ENCODE results near the gene UBAP2L. TPM values are rescaled to one million over a fixed set of nuclear protein-coding genes. Genes with fewer than 3 reads are reported as not detected.

The UBAP2L gene
- total RNA-seq, 3 donors from 2014 or later, result 64.8 to 79.3 (median 70.1) TPM

- Histone ChIP-seq H3K27me3 (no peaks in the 10 kb centered on the region), H3K36me3 (peaks cover 6% of the 10 kb centered on the region), H3K4me3 (no peak overlapping the region), H3K4me1 (no peaks in the 10 kb centered on the region), H3K27ac (no peak overlapping the region), H3K9me3 (no peaks in the 10 kb centered on the region)
- TF ChIP-seq POLR2A (IDR thresholded peaks at IDR 0.05) (no peak), POLR2AphosphoS5 (IDR thresholded peaks at IDR 0.05) (no peak), CTCF (IDR thresholded peaks at IDR 0.05) (no peak)
- no peak for DNase-seq (ENCODE audit: low spot score in 2 of 2)
- intact Hi-C loops (cut with DNase I; ENCODE audit: low total_unique reads), result no loop called here
These were observed 21.1 kb downstream of the UBAP2L start for GRCh38 chr1:154241703-154242351.

GRCh38 chr1:154253671-154254070, 32.9 kb downstream of the UBAP2L start:
- Histone ChIP-seq H3K27ac (no peak overlapping the region), H3K36me3 (peaks cover 29% of the 10 kb centered on the region), H3K9me3 (no peaks in the 10 kb centered on the region), H3K4me3 (no peak overlapping the region), H3K27me3 (no peaks in the 10 kb centered on the region), H3K4me1 (no peaks in the 10 kb centered on the region)
- intact Hi-C loops (cut with DNase I; ENCODE audit: low total_unique reads), result no loop called here
- no peak for TF ChIP-seq POLR2AphosphoS5 (IDR thresholded peaks at IDR 0.05)
- no peak for TF ChIP-seq CTCF (IDR thresholded peaks at IDR 0.05)
- no peak for TF ChIP-seq POLR2A (IDR thresholded peaks at IDR 0.05)
- DNase-seq (ENCODE audit: low spot score in 2 of 2), result no peak

DNA sequence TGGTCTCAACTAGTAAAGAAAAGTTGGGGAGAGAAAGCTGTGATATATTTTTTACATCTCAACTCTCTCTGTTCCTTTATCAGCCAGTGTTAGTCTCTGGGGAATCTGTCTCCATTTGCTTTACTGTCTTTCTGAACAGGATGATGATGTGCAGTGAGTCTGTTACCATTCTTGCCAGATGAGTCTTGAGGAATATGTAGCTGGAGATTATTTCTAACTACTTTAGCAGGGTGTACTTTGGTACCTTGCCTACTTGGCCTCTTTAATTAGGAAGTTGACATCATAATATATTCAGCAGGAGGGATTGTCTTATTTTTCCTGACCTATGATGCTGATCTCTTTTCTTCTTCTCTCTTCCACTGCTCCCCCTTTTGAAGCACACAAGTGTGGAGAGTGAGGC, 35.9 kb downstream of the UBAP2L start:
- Histone ChIP-seq H3K27ac (no peak overlapping the region), H3K27me3 (no peaks in the 10 kb centered on the region), H3K36me3 (peaks cover 21% of the 10 kb centered on the region), H3K9me3 (no peaks in the 10 kb centered on the region), H3K4me1 (no peaks in the 10 kb centered on the region), H3K4me3 (no peak overlapping the region)
- TF ChIP-seq POLR2A (IDR thresholded peaks at IDR 0.05), result no peak
- no peak for TF ChIP-seq CTCF (IDR thresholded peaks at IDR 0.05)
- TF ChIP-seq POLR2AphosphoS5 (IDR thresholded peaks at IDR 0.05), result no peak
- DNase-seq (ENCODE audit: low spot score in 2 of 2), result no peak
- intact Hi-C loops (cut with DNase I; ENCODE audit: low total_unique reads), result no loop called here

DNA sequence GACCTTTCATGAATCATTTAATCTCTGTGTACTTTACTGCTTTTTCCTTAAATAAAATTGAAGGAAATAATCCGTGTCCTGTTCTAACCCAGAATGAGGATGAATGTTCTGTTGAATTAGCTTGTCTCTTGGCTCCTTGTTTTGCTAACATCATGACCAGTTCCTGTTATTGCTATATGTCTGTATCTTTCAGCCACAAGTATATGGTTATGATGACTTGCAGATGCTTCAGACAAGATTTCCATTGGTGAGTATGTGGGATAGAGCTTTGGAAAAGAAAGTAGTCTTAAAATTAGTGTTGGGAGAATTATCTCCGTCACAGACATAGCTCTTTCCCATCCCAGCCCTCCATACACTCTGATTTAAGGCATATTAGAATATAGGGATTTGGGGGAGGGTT, 38.0 kb downstream of the UBAP2L start:
- Histone ChIP-seq H3K4me3 (no peak overlapping the region), H3K36me3 (peaks cover 20% of the 10 kb centered on the region), H3K27ac (no peak overlapping the region), H3K27me3 (no peaks in the 10 kb centered on the region), H3K9me3 (no peaks in the 10 kb centered on the region), H3K4me1 (no peaks in the 10 kb centered on the region)
- DNase-seq (ENCODE audit: low spot score in 2 of 2), result no peak
- intact Hi-C loops (cut with DNase I; ENCODE audit: low total_unique reads), result no loop called here
- no peak for TF ChIP-seq CTCF (IDR thresholded peaks at IDR 0.05)
- TF ChIP-seq POLR2AphosphoS5 (IDR thresholded peaks at IDR 0.05), result no peak
- no peak for TF ChIP-seq POLR2A (IDR thresholded peaks at IDR 0.05)

DNA sequence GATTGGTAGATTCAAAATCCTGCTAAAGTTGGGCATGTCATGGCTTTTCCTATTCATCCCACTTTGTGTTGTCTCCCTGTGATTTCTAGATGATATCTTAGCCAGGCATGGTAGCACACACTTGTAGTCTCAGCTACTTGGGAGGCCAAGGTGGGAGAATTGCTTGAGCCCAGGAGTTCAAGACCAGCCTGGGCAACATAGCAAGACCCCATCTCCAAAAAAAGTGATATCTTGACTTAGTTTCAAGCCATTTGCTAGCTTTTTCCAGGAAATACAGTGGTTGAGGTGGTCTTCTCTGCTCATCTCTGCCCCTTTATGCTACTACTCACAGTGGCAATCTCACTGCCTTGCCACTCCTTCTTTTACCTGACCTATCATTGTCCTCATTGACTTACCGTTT, 39.4 kb downstream of the UBAP2L start:
- DNase-seq (ENCODE audit: low spot score in 2 of 2), result no peak
- H3K36me3 ChIP-seq, result peaks cover 20% of the 10 kb centered on the region
- intact Hi-C loops (cut with DNase I; ENCODE audit: low total_unique reads), result loop anchor here (10.0 kb wide), 1 partner anchor 55 kb away; the partner anchor contains the start of gene CFAP141
- TF ChIP-seq CTCF (IDR thresholded peaks at IDR 0.05) (no peak), POLR2A (IDR thresholded peaks at IDR 0.05) (no peak), POLR2AphosphoS5 (IDR thresholded peaks at IDR 0.05) (no peak)
- no peak overlapping the region for H3K27ac ChIP-seq
- no peaks in the 10 kb centered on the region for H3K9me3 ChIP-seq
- H3K4me1 ChIP-seq, result no peaks in the 10 kb centered on the region
- H3K27me3 ChIP-seq, result no peaks in the 10 kb centered on the region
- H3K4me3 ChIP-seq, result no peak overlapping the region

All from breast epithelium (tissue), 4 donors.